PC-3 (cell line): ENCODE data around the gene P2RY6. TPM values are rescaled to one million over a fixed set of nuclear protein-coding genes. Genes with fewer than 3 reads are reported as not detected.
A peak's percentile ranks its signal among the peaks of the same experiment; 100 is the strongest.

ENCODE experiments used
- ATAC-seq: fragments of 200-7000 bp; cut with Tn5 transposase; 2 replicates; pipeline ENCODE4 v1.9.1; 2020; ENCODE audit warnings: mild to moderate bottlenecking, moderate library complexity
- BruUV-seq: library from RNA; stranded (reverse); fragments of 400-500 nt; replicated peaks from 2 replicates; lab custom pipeline; 2021; lab: Mats Ljungman, UMichigan
- CTCF ChIA-PET: fragments of 300-600 bp; sonication (Branson Sonifier 250); formaldehyde crosslinking; loops from one replicate; lab custom pipeline; 2022; ENCODE audit warnings: antibody characterized with exemption; lab: Charles Lee
- POLR2A ChIA-PET: fragments of 300-600 bp; sonication (Branson Sonifier 250); formaldehyde crosslinking; loops from one replicate; lab custom pipeline; 2022; ENCODE audit warnings: antibody characterized with exemption; ENCODE audit not compliant: unreplicated experiment; lab: Charles Lee
- DNase-seq: peaks from one replicate; pipeline ENCODE4 v3.0.0-alpha.2; 2015
- H2AFZ ChIP-seq: fragments of 300-600 bp; sonication (generic); 2 replicates; pipeline ENCODE4 v1.6.0; 2016; ENCODE audit warnings: antibody characterized with exemption, low read length
- H3F3A ChIP-seq: fragments of 300-600 bp; sonication (generic); one replicate; pipeline ENCODE4 v1.6.0; 2017; ENCODE audit warnings: antibody characterized with exemption, low read length, control low read depth, mild to moderate bottlenecking; ENCODE audit not compliant: unreplicated experiment
- H3K27ac ChIP-seq: fragments of 300-600 bp; sonication (generic); 2 replicates; pipeline ENCODE4 v1.5.1; 2016; ENCODE audit warnings: mild to moderate bottlenecking, low read length
- H3K27me3 ChIP-seq: fragments of 300-600 bp; sonication (generic); 2 replicates; pipeline ENCODE4 v1.6.1; 2016; ENCODE audit warnings: low read length, mixed read lengths
- H3K36me3 ChIP-seq: fragments of 300-600 bp; sonication (generic); 2 replicates; pipeline ENCODE4 v1.6.1; 2016; ENCODE audit warnings: low read depth, mixed run types, low read length, mixed read lengths
- H3K4me1 ChIP-seq: fragments of 300-600 bp; sonication (generic); 2 replicates; pipeline ENCODE4 v1.5.1; 2016; ENCODE audit warnings: low read length; ENCODE audit not compliant: insufficient read depth
- H3K4me2 ChIP-seq: fragments of 300-600 bp; sonication (generic); 2 replicates; pipeline ENCODE4 v1.6.0; 2016; ENCODE audit warnings: low read length
- H3K4me3 ChIP-seq: fragments of 300-600 bp; sonication (generic); 2 replicates; pipeline ENCODE4 v1.5.1; 2016; ENCODE audit warnings: mild to moderate bottlenecking, low read length, mixed read lengths
- H3K79me2 ChIP-seq: fragments of 300-600 bp; sonication (generic); 2 replicates; pipeline ENCODE4 v1.6.1; 2017; ENCODE audit warnings: low read length, mixed read lengths
- H3K9ac ChIP-seq: fragments of 300-600 bp; sonication (generic); 2 replicates; pipeline ENCODE4 v1.6.0; 2016; ENCODE audit warnings: mild to moderate bottlenecking, low read length
- H3K9me2 ChIP-seq: fragments of 300-600 bp; sonication (generic); replicated peaks from 2 replicates; pipeline ENCODE4 v1.6.1; 2016; ENCODE audit warnings: mixed run types, low read length, mixed read lengths
- H3K9me3 ChIP-seq: fragments of 300-600 bp; sonication (generic); 2 replicates; pipeline ENCODE4 v1.6.1; 2016; ENCODE audit warnings: low read length, mixed read lengths
- H4K20me1 ChIP-seq: fragments of 300-600 bp; sonication (generic); 2 replicates; pipeline ENCODE4 v1.6.1; 2016; ENCODE audit warnings: low read length, mixed read lengths
- EZH2 ChIP-seq: fragments of 300-600 bp; sonication (generic); IDR thresholded peaks from one replicate; pipeline ENCODE4 v1.6.1; 2017; ENCODE audit warnings: antibody characterized with exemption, mild to moderate bottlenecking, low read length; ENCODE audit not compliant: unreplicated experiment
- EZH2phosphoT487 ChIP-seq: fragments of 300-600 bp; sonication (generic); IDR thresholded peaks from 2 replicates; pipeline ENCODE4 v1.6.1; 2018; ENCODE audit warnings: mild to moderate bottlenecking, antibody characterized with exemption, low read length, borderline replicate concordance
- intact Hi-C: fragments of 100-400 bp; cut with micrococcal nuclease; formaldehyde crosslinking; loops from 2 replicates; pipeline ENCODE4 v1.9.0; 2023
- total RNA-seq: library from RNA; depleted of rRNA; stranded (reverse); fragments of >200 nt; gene quantifications from 2 replicates; pipeline ENCODE4 v1.2.3, GENCODE V29; 2014
- TF ChIP-seq, protein P1 (sequence below): fragments of 300-600 bp; sonication (generic); conservative IDR thresholded peaks from 2 replicates; pipeline ENCODE4 v1.5.1; 2017; ENCODE audit warnings: antibody characterized with exemption, low read depth, mild to moderate bottlenecking, low read length

Gene P2RY6
- total RNA-seq, 1 experiment from 2014 or later, result 2.0 TPM

DNA sequence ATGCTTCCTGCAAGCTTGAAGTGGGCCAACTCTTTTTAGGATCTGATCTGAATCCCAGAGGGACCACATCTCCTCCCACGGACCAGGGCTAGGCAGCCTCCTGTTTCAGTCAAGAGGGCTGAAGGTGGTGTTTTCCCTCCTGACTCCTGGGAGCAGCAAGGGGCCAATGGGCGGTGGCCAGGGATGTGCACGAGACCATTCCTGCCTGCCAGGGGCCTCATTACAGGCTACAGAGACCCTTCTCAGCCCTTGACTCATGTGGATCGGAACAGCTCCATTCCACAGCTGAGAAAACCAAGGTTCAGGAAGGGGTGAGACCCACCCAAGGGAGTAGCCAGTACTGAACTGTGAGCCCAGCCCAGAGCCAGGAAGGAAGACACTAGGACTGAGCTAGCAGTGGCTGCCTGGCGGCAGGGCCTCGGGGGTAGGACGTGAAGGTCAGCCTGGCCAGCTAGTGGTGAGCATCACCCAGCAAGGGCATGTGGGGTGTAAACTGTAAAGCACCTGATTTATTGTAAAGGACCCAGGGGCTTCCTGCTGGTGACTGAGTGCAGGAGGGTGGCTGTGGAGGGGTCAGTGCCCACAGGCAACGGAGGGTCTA lies 3.4 kb upstream of the P2RY6 start:
- no peaks in the 10 kb centered on the region for H3K9me2 ChIP-seq
- H4K20me1 ChIP-seq, result no peaks in the 10 kb centered on the region
- peaks cover 3% of the 10 kb centered on the region for H3F3A ChIP-seq
- intact Hi-C loops, result no loop called here
- BruUV-seq, result no TSS peak
- H3K79me2 ChIP-seq, result no peaks in the 10 kb centered on the region
- H3K4me1 ChIP-seq, result peaks cover 48% of the 10 kb centered on the region
- ATAC-seq (no peak), DNase-seq (no peak)
- H3K4me3 ChIP-seq, result no peak overlapping the region
- ChIA-PET CTCF (no interaction called here), POLR2A (interaction anchor here (0.5 kb wide), 1 partner anchor 507 kb away, joined by 6 read pairs; no protein-coding TSS in a partner anchor)
- no peak overlapping the region for H3K4me2 ChIP-seq
- TF ChIP-seq EZH2, result no peak
- no peak for TF ChIP-seq EZH2phosphoT487
- TF ChIP-seq, protein P1, sequence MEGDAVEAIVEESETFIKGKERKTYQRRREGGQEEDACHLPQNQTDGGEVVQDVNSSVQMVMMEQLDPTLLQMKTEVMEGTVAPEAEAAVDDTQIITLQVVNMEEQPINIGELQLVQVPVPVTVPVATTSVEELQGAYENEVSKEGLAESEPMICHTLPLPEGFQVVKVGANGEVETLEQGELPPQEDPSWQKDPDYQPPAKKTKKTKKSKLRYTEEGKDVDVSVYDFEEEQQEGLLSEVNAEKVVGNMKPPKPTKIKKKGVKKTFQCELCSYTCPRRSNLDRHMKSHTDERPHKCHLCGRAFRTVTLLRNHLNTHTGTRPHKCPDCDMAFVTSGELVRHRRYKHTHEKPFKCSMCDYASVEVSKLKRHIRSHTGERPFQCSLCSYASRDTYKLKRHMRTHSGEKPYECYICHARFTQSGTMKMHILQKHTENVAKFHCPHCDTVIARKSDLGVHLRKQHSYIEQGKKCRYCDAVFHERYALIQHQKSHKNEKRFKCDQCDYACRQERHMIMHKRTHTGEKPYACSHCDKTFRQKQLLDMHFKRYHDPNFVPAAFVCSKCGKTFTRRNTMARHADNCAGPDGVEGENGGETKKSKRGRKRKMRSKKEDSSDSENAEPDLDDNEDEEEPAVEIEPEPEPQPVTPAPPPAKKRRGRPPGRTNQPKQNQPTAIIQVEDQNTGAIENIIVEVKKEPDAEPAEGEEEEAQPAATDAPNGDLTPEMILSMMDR, result no peak
- no peak overlapping the region for H2AFZ ChIP-seq
- H3K27ac ChIP-seq, result peak overlapping the region; percentile 64; the same call in 1 of the 2 replicates
- no peaks in the 10 kb centered on the region for H3K9me3 ChIP-seq
- H3K27me3 ChIP-seq, result no peaks in the 10 kb centered on the region
- H3K36me3 ChIP-seq, result no peaks in the 10 kb centered on the region
- H3K9ac ChIP-seq, result no peak overlapping the region

DNA sequence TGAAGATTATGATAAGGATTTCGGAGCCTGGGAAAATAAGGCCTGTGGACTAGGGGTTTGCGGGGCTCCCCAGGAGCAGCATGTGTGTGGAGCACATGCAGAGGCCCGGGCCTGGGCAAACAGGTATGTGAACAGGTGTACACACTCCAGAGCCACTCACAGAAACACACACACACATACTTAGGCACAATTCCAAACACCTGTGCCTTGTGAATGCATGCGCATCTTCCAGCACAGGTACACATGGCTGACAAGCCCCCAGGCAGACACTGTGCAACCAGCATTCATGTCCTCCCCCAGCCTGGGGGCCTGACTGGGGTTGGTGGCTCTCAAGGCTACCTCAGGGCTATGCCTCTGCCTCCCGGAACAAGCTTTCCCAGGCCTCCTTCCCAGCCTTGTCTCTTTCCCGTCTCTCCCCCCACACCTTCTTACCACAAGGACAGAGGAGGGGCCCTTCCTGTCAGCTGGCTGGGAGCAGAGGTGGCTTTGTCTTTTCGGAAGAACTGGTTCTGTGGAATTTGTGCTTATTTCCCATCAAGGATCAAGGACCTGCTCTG lies 2.6 kb upstream of the P2RY6 start:
- peak overlapping the region; percentile 64 for H3K27ac ChIP-seq
- CTCF ChIA-PET, result no interaction called here
- peaks cover 48% of the 10 kb centered on the region for H3K4me1 ChIP-seq

More for the DNA sequence above, 2.6 kb upstream of the P2RY6 start:
- H3F3A ChIP-seq, result peaks cover 3% of the 10 kb centered on the region
- DNase-seq (peak; percentile 88), ATAC-seq (peak; percentile 43)
- H3K36me3 ChIP-seq, result no peaks in the 10 kb centered on the region
- peak overlapping the region; percentile 26; the same call in 1 of the 2 replicates for H3K9ac ChIP-seq
- H3K27me3 ChIP-seq, result no peaks in the 10 kb centered on the region
- H3K4me2 ChIP-seq, result peak overlapping the region; percentile 42
- H2AFZ ChIP-seq, result peak overlapping the region; percentile 27
- no peaks in the 10 kb centered on the region for H4K20me1 ChIP-seq
- H3K4me3 ChIP-seq, result peak overlapping the region; percentile 1; the same call in 1 of the 2 replicates
- POLR2A ChIA-PET, result no interaction called here
- H3K9me2 ChIP-seq, result no peaks in the 10 kb centered on the region
- no peaks in the 10 kb centered on the region for H3K9me3 ChIP-seq
- intact Hi-C loops, result no loop called here
- TF ChIP-seq, protein P1, result no peak
- TF ChIP-seq EZH2 (no peak), EZH2phosphoT487 (no peak)
- H3K79me2 ChIP-seq, result no peaks in the 10 kb centered on the region
- BruUV-seq, result no TSS peak
